HEK293 (cell line): ENCODE measurements around the gene PROX2.

Source experiments
- CTCF ChIP-seq: fragments of 450-650 bp; formaldehyde crosslinking; IDR thresholded peaks from 2 replicates; pipeline ENCODE4 v1.5.1; 2016; ENCODE audit warnings: missing biosample characterization, missing genetic modification characterization
- KLF16 ChIP-seq: fragments of 450-650 bp; formaldehyde crosslinking; IDR thresholded peaks from 2 replicates; pipeline ENCODE4 v1.5.1; 2017; ENCODE audit warnings: missing biosample characterization, missing genetic modification characterization
- ZBTB21 ChIP-seq: fragments of 450-650 bp; formaldehyde crosslinking; IDR thresholded peaks from 2 replicates; pipeline ENCODE4 v1.5.1; 2017; ENCODE audit warnings: missing biosample characterization, missing genetic modification characterization
- ZNF274 ChIP-seq, 2 experiments: fragments of 200-500 bp in 1 of 2; fragments of 450-650 bp in 1 of 2; sonication (Bioruptor generic) in 1 of 2; formaldehyde crosslinking in 1 of 2; IDR thresholded peaks; 2 replicates each; pipeline versions ENCODE4 v1.5.1 to v1.6.1; 2014 to 2016; ENCODE audit warnings: borderline replicate concordance in 1 of 2, inconsistent platforms in 1 of 2, low read length in 1 of 2, missing biosample characterization in 1 of 2, missing genetic modification characterization in 1 of 2
- ZNF501 ChIP-seq: fragments of 450-650 bp; formaldehyde crosslinking; IDR thresholded peaks from 2 replicates; pipeline ENCODE4 v1.5.1; 2016; ENCODE audit warnings: missing biosample characterization, missing genetic modification characterization
- ZNF629 ChIP-seq: fragments of 450-650 bp; formaldehyde crosslinking; IDR thresholded peaks from 2 replicates; pipeline ENCODE4 v1.5.1; 2017; ENCODE audit warnings: missing biosample characterization, missing genetic modification characterization
- ZNF664 ChIP-seq: fragments of 450-650 bp; formaldehyde crosslinking; IDR thresholded peaks from 2 replicates; pipeline ENCODE4 v1.5.1; 2016; ENCODE audit warnings: missing biosample characterization, missing genetic modification characterization
- ZNF670 ChIP-seq: fragments of 450-650 bp; formaldehyde crosslinking; IDR thresholded peaks from 2 replicates; pipeline ENCODE4 v1.5.1; 2016; ENCODE audit warnings: missing biosample characterization, missing genetic modification characterization, low read depth

- TF ChIP-seq ZNF274 (IDR thresholded peaks at IDR 0.05; ENCODE audit: low read length) = no peak
- no peak for TF ChIP-seq ZNF274 (tag by site-specific recombination; IDR thresholded peaks at IDR 0.05; ENCODE audit: borderline replicate concordance)
- no peak for TF ChIP-seq ZBTB21 (tag by site-specific recombination)
- no peak for TF ChIP-seq KLF16
- TF ChIP-seq ZNF501 (tag by site-specific recombination) = no peak
- TF ChIP-seq ZNF629 = no peak
- no peak for TF ChIP-seq CTCF (tag by site-specific recombination)
- TF ChIP-seq ZNF670 (tag by site-specific recombination) = no peak
- no peak for TF ChIP-seq ZNF664
These were observed 10.1 kb upstream of the PROX2 start for GRCh38 chr14:74886001-74886400.
